ENCODE measurements around the gene ASAP3. TPM values are rescaled to one million over a fixed set of nuclear protein-coding genes. Genes with fewer than 3 reads are reported as not detected.

Gene ASAP3
- total RNA-seq, 4 donors from 2014 or later, result 69.3 to 75.7 (median 73.6) TPM

DNA sequence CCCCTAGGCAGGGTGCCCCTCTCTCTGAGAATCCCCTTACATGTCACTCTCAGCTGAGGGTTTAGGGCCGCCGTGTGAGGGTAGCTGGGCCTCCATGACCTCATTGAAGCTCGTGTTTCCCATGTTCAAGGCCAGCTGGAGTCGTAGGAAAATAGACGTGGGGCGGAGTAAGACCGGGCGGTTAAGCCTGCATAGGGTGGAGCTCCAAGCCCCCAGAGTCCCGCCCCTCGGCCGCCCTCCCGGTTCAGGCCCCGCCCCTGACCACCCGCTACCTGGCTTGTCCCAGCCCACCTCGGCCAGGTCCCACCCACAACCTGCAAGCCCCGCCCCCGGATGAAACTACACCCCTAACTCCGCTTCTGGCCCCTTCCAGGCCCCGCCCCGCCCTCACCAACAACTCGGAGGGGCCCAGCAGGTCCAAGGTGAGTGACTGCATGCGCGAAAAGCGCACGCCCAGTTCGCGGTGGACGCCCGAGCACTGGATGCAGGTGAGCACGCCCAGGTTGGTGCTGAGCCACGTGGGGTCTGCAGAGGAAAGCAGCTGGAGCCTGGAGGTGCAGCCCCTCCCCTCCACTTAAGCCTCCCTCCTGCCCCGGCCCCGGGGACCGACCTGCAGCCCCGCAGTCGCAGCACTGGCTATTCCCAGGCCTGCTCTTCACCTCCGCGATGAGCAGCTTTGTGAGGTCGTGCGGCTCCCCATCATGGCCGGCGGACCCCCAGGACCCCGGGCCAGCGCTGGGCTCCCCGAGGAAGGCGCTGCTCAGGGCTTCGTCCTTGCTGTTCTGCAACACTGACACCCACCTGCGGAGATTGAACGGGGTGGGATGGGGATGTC is 47.2 kb downstream of the ASAP3 start:
- no peak for TF ChIP-seq POLR2A (IDR thresholded peaks at IDR 0.05)
- TF ChIP-seq CTCF (IDR thresholded peaks at IDR 0.05), result no peak
- Histone ChIP-seq H3K36me3 (peaks cover 36 to 42% of the 10 kb centered on the region in 2 donors), H3K4me3 (replicated peaks in 1 of 3) (no peak overlapping the region), H3K27me3 (no peaks in the 10 kb centered on the region), H3K27ac (no peak overlapping the region), H3K4me1 (no peaks in the 10 kb centered on the region), H3K9me3 (no peaks in the 10 kb centered on the region)
- 81 to 82% methylated on average over 27 to 42 of the region's 49 CpGs for WGBS, 2 donors
- no peak for DNase-seq
- intact Hi-C loops (cut with DNase I), result no loop called here

DNA sequence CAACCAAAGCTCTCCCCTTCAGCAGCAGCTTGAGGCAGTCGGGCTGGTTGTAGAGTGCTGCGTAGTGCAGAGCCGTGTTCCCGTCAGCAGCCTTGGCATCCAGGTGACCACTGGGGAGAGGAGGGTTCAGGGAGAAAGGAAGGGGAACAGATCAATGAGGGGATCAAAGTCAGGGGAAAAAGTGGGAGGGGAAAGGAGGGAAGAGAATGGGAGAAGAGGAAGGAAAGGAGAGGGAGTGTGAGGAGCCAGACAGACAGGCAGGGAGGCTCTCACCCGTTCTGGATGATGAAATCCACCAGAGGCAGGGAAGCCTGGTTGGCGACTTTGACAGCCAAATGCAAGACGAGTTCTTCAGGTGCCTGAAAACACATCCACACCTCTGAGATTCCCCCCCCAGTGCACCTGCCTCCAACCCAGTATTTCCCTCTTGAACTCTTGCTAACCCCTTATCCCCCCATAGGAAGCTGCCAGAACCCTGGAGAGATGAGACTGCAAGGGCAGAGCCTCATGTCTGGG is 49.7 kb downstream of the ASAP3 start:
- Histone ChIP-seq H3K27ac (no peak overlapping the region), H3K9me3 (no peaks in the 10 kb centered on the region), H3K4me1 (no peaks in the 10 kb centered on the region), H3K27me3 (no peaks in the 10 kb centered on the region), H3K36me3 (peaks cover 46 to 48% of the 10 kb centered on the region in 2 donors), H3K4me3 (replicated peaks in 1 of 3) (no peak overlapping the region)
- DNase-seq, result no peak
- WGBS, 2 donors, result 72 to 77% methylated on average over 7 of the region's 7 CpGs
- intact Hi-C loops (cut with DNase I), result no loop called here
- TF ChIP-seq POLR2A (IDR thresholded peaks at IDR 0.05) (no peak), CTCF (IDR thresholded peaks at IDR 0.05) (no peak)

- intact Hi-C loops (cut with DNase I), result no loop called here
- Histone ChIP-seq H3K27ac (no peak overlapping the region), H3K9me3 (no peaks in the 10 kb centered on the region), H3K27me3 (no peaks in the 10 kb centered on the region), H3K4me1 (no peaks in the 10 kb centered on the region), H3K36me3 (peaks cover 45 to 48% of the 10 kb centered on the region in 2 donors), H3K4me3 (replicated peaks in 1 of 3) (no peak overlapping the region)
- TF ChIP-seq CTCF (IDR thresholded peaks at IDR 0.05) (no peak), POLR2A (IDR thresholded peaks at IDR 0.05) (no peak)
- DNase-seq, result no peak
- WGBS, 2 donors, result 95 to 98% methylated on average over 5 to 6 of the region's 10 CpGs
Observed at GRCh38 chr1:23433122-23433521, 50.9 kb downstream of the ASAP3 start.

GRCh38 chr1:23431431-23431830 is 52.5 kb downstream of the ASAP3 start:
- Histone ChIP-seq H3K4me3 (replicated peaks in 1 of 3) (no peak overlapping the region), H3K27ac (no peak overlapping the region), H3K9me3 (no peaks in the 10 kb centered on the region), H3K27me3 (no peaks in the 10 kb centered on the region), H3K4me1 (no peaks in the 10 kb centered on the region), H3K36me3 (peaks cover 40 to 41% of the 10 kb centered on the region in 2 donors)
- no peak for DNase-seq
- TF ChIP-seq POLR2A (IDR thresholded peaks at IDR 0.05) (no peak), CTCF (IDR thresholded peaks at IDR 0.05) (no peak)
- intact Hi-C loops (cut with DNase I), result no loop called here
- WGBS, 2 donors, result 86 to 92% methylated on average over 5 of the region's 5 CpGs

- Histone ChIP-seq H3K4me1 (no peaks in the 10 kb centered on the region), H3K36me3 (peaks cover 39 to 40% of the 10 kb centered on the region in 2 donors), H3K27ac (no peak overlapping the region), H3K9me3 (no peaks in the 10 kb centered on the region), H3K4me3 (replicated peaks in 1 of 3) (no peak overlapping the region), H3K27me3 (no peaks in the 10 kb centered on the region)
- no peak for DNase-seq
- intact Hi-C loops (cut with DNase I), result no loop called here
- WGBS, 2 donors, result 95% methylated on average over 10 to 12 of the region's 12 CpGs
- TF ChIP-seq CTCF (IDR thresholded peaks at IDR 0.05), result no peak
- TF ChIP-seq POLR2A (IDR thresholded peaks at IDR 0.05), result no peak
Observed at GRCh38 chr1:23430803-23431202, 53.2 kb downstream of the ASAP3 start.

All from thyroid gland (tissue), 4 donors.